IPS-18a (cell line): Measurements from ENCODE around the gene EFCAB8.

Experiments used
- H3K27ac ChIP-seq: one replicate; pipeline ENCODE4 v1.5.1; 2013; ENCODE audit warnings: low read length
- H3K27me3 ChIP-seq: one replicate; pipeline ENCODE4 v1.6.1; 2013; ENCODE audit warnings: mild to moderate bottlenecking, low read length; ENCODE audit not compliant: control insufficient read depth, insufficient read depth
- H3K36me3 ChIP-seq: one replicate; pipeline ENCODE4 v1.6.1; 2013; ENCODE audit warnings: low read depth, low read length; ENCODE audit not compliant: control insufficient read depth
- H3K4me1 ChIP-seq: one replicate; pipeline ENCODE4 v1.6.1; 2013; ENCODE audit warnings: low read depth, low read length; ENCODE audit not compliant: control insufficient read depth
- H3K4me3 ChIP-seq: one replicate; pipeline ENCODE4 v1.5.1; 2013; ENCODE audit warnings: low read length
- H3K9ac ChIP-seq: one replicate; pipeline ENCODE4 v1.6.1; 2013; ENCODE audit warnings: mild to moderate bottlenecking, low read length, moderate library complexity
- H3K9me3 ChIP-seq: one replicate; pipeline ENCODE4 v1.6.1; 2013; ENCODE audit warnings: low read depth, low read length; ENCODE audit not compliant: control insufficient read depth

EFCAB8 gene

DNA sequence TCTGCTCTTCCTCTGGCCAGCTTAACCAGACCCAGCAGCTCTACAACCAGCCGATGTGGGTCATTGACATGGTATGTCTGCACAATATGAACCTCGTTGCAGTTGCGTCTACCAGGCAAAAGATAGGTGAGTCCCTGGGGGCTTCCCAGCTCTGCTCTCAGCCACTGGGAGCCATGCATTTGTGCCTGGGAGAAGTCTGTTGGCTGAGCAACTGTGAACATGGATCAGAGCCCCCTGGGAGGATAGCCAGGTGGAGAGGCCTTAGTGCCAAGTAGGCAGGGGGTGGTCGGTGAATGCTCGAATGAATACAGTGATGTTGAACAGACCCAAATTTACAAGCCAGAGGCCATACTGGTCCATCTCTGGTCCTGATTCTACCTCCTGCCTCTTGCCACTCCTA, 30.6 kb downstream of the EFCAB8 start:
- H3K27ac ChIP-seq: no peak overlapping the region
- peaks cover 10% of the 10 kb centered on the region for H3K4me1 ChIP-seq
- H3K9me3 ChIP-seq: no peaks in the 10 kb centered on the region
- no peak overlapping the region for H3K4me3 ChIP-seq
- no peaks in the 10 kb centered on the region for H3K36me3 ChIP-seq
- no peak overlapping the region for H3K9ac ChIP-seq
- no peaks in the 10 kb centered on the region for H3K27me3 ChIP-seq

GRCh38 chr20:32891491-32891890, 32.8 kb downstream of the EFCAB8 start:
- Histone ChIP-seq H3K27ac (no peak overlapping the region), H3K4me1 (peaks cover 7% of the 10 kb centered on the region), H3K9me3 (no peaks in the 10 kb centered on the region), H3K27me3 (no peaks in the 10 kb centered on the region), H3K9ac (no peak overlapping the region), H3K4me3 (no peak overlapping the region), H3K36me3 (no peaks in the 10 kb centered on the region)

DNA sequence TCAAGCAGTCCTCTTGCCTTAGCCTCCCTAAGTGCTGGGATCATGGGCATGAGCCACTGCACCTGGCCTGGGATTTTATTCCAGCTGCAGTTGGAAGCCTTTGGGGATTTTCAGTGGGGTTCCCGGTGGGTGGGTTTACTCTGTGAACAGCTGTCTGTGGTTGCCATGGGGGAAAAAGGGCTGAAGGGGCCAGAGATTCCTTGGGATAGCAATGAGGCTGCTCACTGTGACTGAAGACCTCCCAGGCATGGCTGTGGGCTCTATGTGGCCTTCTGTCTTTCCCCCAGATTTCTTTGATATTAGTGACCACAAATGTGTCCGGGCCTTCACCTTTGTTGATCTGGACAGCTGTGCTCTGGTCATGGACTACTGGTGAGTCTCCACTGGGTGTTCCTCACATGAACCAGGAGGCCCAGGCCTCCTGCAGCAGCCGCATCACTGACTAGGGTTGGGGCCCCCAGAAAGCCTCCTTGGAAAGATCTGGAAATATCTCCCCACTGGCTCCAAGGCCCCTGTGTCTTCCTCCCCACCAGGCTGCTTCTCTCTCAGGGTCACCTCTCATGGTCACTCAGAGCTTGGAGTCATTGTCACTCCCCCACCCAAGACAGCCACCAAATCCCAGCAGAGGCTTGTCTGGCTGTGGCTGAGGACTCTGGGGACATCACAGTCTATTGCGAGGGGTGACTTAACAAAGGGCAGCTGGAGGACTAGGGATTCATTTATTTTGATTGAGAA, 33.4 kb downstream of the EFCAB8 start:
- Histone ChIP-seq H3K4me1 (peaks cover 3% of the 10 kb centered on the region), H3K36me3 (no peaks in the 10 kb centered on the region), H3K27ac (no peak overlapping the region), H3K9ac (no peak overlapping the region), H3K9me3 (no peaks in the 10 kb centered on the region), H3K4me3 (no peak overlapping the region), H3K27me3 (no peaks in the 10 kb centered on the region)

DNA sequence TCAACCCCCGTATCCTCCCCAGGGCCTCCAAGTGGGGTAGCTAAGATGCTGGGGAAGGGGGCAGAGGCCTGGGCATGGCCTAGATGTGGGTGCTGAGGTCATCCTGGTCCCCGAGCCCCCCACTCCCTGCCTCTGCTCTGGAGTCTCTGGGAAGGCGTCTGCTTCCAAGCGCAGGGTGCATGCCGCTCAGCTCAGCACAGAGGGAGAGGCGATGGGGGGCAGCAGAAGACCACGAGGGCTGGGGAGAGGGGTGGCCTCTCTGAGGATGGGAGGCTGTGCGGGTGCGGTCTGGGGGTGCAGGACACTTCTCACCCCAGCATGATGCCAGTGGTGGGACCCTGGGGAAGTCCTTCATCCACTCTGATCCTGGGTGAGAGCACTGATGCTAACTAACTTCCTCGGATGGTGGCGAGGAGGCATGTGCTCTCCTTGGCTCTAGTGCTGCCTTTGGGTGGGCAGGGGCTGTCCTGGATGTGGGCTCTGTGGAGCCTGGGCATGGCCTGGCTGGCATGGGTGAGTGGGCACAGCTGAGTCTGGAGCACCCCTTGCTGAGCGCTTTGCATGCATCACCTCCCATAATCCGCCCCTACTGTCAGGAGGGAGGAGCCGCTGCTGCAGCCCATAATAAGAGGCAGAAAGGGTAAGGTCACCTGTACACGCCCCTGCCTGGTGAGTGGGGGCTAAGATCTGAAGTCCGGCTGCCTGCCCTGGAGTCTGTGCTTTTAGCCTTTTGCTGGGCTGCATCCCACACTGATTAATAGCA, 34.7 kb downstream of the EFCAB8 start:
- Histone ChIP-seq H3K27me3 (no peaks in the 10 kb centered on the region), H3K4me3 (no peak overlapping the region), H3K36me3 (no peaks in the 10 kb centered on the region), H3K9me3 (no peaks in the 10 kb centered on the region), H3K27ac (no peak overlapping the region), H3K9ac (no peak overlapping the region), H3K4me1 (peaks cover 3% of the 10 kb centered on the region)

GRCh38 chr20:32894026-32894483, 35.3 kb downstream of the EFCAB8 start:
- Histone ChIP-seq H3K36me3 (no peaks in the 10 kb centered on the region), H3K9me3 (no peaks in the 10 kb centered on the region), H3K4me3 (no peak overlapping the region), H3K9ac (no peak overlapping the region), H3K27ac (no peak overlapping the region), H3K27me3 (no peaks in the 10 kb centered on the region), H3K4me1 (peaks cover 3% of the 10 kb centered on the region)

DNA sequence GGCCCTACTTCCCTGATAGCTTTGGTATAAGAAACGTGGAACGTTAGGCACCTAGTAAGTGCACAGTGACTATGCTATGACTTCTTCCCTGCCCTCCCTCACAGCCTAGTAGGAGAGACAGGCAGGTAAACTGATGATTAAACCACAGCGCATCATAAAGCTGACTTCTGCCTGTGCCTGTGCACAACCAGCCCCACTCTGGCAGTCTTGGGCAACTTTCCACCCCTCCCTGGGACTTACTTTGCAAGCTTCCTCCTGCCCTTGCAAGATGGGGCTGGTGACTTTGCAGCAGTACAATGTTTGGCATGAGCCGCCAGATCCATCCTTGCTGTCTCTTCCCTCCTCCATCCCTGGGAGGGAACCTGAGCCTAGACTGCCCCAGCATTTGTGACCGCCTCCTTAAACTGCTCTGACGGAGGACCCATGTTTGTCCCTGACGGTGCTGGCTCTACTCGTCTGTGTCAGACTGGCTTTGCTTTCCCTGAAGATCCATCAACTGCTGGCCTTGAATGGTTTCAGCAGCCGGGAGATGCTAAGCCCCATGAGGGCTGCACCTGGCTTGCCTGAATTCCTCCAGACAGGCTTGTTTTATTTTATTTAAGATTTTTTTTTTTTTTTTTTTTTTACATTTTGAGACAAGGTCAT, 36.1 kb downstream of the EFCAB8 start:
- Histone ChIP-seq H3K27me3 (no peaks in the 10 kb centered on the region), H3K9me3 (no peaks in the 10 kb centered on the region), H3K27ac (no peak overlapping the region), H3K9ac (no peak overlapping the region), H3K4me1 (peaks cover 3% of the 10 kb centered on the region), H3K4me3 (no peak overlapping the region), H3K36me3 (no peaks in the 10 kb centered on the region)

- H3K4me3 ChIP-seq: no peak overlapping the region
- H3K27ac ChIP-seq: no peak overlapping the region
- no peak overlapping the region for H3K9ac ChIP-seq
- peaks cover 3% of the 10 kb centered on the region for H3K4me1 ChIP-seq
- H3K36me3 ChIP-seq: no peaks in the 10 kb centered on the region
- H3K9me3 ChIP-seq: no peaks in the 10 kb centered on the region
- H3K27me3 ChIP-seq: no peaks in the 10 kb centered on the region
These were observed 38.0 kb downstream of the EFCAB8 start for GRCh38 chr20:32896521-32897280.

DNA sequence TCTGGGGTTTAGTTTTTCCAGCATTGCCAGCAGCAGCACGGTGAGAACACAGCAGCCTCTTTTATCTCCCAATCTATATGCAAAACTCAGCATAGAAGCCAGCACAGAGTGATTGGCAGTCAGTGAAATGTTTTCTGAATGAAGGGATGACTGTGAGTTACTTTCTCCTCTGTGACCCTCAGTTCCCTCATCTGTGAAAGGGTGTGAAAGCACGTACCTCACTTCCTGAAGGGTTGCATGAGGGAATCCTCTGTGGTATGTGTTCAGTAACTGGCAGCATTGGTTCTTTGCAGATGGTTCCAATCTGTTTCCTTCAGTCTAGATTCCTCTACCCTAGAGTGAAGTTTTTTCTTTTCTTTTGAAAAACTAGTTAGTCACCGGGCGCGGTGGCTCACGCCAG, 40.0 kb downstream of the EFCAB8 start:
- no peaks in the 10 kb centered on the region for H3K9me3 ChIP-seq
- H3K27ac ChIP-seq: no peak overlapping the region
- no peak overlapping the region for H3K4me3 ChIP-seq
- no peak overlapping the region for H3K9ac ChIP-seq
- H3K36me3 ChIP-seq: no peaks in the 10 kb centered on the region
- peaks cover 3% of the 10 kb centered on the region for H3K4me1 ChIP-seq
- H3K27me3 ChIP-seq: no peaks in the 10 kb centered on the region

DNA sequence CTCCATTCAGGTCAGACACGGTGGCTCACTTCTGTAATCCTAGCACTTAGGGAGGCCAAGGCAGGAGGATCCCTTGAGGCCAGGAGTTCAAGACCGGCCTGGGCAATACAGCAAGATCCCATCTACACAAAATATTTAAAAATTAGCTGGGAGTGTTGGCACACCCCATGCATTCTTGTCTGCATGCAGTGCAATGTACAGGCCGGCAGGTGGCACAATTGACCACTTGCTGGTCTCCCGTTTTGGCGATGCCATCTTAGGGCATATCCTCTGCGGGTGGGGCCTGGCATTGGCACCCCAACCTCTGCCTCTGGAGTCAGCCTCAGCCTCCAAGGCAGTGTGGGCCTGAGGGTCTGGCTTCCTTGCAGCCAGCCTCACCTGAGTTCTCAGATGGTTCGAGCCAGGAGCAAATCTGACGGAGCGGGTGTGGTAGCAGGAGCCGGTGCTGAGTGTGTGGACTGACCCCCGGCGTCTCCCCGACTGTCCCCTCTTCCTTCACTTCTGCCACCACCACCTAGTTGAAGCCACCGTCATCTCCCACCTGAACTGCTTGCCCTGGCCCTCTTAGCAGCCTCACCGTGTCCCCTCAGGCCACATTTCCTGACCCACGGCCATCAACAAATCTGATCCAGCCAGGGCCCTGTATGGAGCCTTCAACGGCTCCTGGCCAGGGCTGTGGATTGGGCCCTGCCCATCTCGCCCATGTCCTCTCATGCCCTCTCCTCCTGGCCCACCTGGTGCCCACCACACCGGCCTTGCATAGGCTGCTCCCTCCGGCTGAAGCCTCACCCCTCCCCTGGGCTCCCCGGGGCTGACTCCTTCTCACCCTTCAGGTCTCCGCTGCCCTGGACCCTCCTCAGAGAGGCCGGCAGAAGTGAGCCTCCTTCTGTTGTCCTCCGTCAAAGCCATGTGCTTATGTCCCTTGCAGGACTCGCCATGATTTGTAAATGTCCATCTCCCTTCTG, 44.0 kb downstream of the EFCAB8 start:
- no peaks in the 10 kb centered on the region for H3K27me3 ChIP-seq
- H3K4me3 ChIP-seq: no peak overlapping the region
- no peaks in the 10 kb centered on the region for H3K9me3 ChIP-seq
- no peak overlapping the region for H3K27ac ChIP-seq
- H3K4me1 ChIP-seq: no peaks in the 10 kb centered on the region
- H3K9ac ChIP-seq: no peak overlapping the region
- H3K36me3 ChIP-seq: no peaks in the 10 kb centered on the region

DNA sequence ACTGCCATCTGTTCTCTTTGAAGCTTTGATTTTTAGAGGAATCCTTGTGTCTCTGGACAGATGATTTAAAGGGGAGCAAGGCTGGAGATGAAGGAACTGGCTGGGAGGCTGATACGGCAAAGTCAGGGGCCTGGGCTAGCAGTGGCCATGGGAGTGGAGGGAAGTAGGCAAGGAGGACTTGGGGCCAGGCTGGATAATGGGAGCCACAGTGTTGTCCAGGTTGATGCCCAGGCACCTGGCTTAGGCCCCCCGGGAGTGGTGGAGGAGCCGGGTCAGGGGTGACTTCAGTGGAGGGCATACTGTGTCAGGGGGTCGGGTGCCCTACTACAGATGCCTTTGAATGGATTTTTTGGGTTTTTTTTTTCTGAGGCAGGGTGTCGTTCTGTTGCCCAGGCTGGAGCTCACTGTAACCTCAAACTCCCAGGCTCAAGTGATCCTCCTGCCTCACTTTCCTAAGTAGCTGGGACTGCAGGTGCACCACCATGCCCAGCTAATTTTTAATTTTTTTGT, 45.0 kb downstream of the EFCAB8 start:
- H3K27me3 ChIP-seq: no peaks in the 10 kb centered on the region
- no peak overlapping the region for H3K9ac ChIP-seq
- H3K36me3 ChIP-seq: no peaks in the 10 kb centered on the region
- H3K4me1 ChIP-seq: no peaks in the 10 kb centered on the region
- H3K9me3 ChIP-seq: no peaks in the 10 kb centered on the region
- no peak overlapping the region for H3K27ac ChIP-seq
- no peak overlapping the region for H3K4me3 ChIP-seq
